Fibroblast of skin of scalp (primary cell): Measurements from ENCODE around the gene CCDC97.
A peak's percentile ranks its signal among the peaks of the same experiment; 100 is the strongest.

Source experiments
- DNase-seq: peaks from one replicate; pipeline ENCODE4 v3.0.0-alpha.2; 2013

CCDC97 gene

DNA sequence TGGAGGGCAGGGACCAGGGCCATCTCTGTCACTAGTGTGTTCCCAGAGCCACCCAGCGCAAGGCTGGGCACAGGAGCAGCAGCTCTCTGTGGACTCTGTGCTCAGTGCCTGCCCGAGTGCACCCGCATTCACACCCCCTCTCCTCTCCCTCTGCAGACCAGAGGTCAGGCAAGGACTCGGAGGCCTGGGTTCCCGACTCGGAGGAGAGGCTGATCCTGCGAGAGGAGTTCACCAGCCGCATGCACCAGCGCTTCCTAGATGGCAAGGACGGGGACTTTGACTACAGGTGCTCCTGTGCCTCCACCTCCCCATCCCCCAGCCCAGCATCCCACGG is 10.2 kb downstream of the CCDC97 start:
- DNase-seq = no peak

DNA sequence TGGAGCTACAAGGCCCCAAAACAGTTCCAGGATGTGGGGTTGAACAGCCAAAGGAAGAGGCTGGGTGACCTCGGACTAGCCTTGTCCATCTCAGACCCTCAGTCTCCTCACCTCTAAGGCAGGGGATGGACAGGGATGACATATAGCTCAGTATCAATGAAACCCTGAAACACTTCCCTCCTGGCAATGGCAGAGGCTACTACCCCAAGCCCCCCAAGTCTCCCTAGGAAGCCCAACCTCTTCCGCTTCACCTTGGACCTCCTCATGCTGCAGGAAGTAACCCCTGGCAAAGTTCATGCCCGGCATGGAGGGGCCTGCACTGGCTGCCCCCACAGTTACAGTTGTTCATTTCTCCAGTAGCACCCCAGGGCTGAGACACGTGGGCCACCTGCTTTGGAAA is 10.6 kb downstream of the CCDC97 start:
- DNase-seq = no peak

DNA sequence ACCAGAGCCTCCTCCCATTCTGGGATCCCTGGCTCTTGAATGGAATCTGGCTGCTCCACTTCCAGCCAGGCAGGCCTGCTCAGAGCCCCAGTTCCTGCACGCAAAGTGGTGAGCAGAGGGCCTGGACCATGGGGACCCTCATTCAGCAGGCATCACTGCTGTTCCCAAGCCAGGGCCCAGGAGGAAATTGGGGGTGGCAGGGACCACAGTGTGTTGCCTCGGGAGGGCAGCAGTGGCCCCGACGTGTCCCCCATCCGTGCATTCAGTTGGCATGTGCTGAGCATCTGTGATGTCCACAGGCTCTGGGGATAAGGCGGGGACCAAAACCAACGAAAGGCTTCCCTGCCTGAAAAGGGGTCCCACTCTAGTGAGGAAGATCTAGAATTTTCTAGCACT is 11.2 kb downstream of the CCDC97 start:
- DNase-seq = no peak

DNA sequence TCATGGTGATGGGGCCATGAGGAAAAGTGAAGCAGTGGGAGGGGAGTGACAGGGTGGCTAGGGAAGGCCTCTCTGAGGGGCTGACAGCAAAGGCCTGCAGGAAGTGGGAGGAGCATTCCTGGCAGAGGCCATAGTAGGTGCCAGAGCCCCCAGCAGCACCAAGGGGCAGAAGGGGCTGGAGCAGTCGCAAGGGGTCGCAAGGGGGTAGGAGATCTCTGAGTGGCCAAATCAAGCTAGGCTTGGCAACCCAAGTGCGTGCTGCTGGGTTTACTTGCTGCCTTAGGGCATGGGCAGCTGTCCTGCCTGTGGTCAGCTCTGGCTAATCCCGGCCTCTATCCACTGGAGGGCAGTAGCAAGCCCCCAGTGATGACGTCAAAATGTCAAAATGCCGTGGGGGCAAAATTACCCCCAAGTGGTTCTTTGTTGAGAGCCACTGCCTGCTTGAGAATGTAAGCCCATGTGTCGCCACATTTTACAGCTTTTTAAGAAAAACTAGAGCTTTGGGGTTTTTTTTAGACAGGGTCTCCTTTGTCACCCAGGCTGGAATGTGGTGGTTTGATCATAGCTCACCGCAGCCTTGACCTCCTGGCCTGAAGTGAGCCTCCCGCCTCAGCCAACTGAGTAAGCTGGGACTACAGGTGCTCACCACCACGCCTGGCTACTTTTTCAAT is 11.8 kb downstream of the CCDC97 start:
- peak; percentile 72 for DNase-seq

DNA sequence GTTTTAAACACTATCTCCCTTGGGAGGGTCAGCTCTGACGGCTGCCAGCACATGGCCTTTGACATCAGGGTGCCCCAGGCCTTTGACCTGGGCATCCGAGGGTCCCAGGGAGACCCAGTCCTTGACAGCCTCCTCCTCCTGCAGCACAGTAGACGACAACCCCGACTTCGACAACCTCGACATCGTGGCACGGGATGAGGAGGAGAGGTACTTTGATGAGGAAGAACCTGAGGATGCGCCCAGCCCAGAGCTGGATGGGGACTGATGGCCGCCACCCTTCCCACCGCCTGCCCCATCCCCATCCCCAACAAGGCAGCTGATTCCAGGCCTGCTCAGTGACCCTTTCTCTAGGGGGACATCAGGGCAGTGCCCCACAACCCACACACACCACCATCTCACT is 12.5 kb downstream of the CCDC97 start:
- DNase-seq = no peak

DNA sequence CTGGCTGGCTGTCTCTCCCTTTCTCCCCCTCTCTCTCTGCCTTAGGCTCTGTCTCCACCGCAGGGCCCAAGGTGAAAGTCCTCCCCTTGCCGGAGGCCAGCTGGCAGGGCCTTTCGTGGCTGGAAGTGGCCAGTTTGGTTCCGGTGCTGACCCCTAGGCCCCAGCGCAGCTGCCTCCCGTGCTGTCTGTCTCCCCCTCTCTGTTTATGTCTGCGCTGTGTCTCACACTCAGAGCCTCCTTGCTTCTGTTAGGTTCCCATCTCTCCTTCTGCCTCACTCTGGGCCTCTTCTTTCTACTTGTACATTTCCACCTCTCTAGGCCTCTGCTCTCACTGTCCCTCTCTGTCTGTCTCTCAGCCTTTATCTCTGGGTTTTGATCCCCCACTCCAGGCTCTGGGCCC is 13.1 kb downstream of the CCDC97 start:
- no peak for DNase-seq

DNA sequence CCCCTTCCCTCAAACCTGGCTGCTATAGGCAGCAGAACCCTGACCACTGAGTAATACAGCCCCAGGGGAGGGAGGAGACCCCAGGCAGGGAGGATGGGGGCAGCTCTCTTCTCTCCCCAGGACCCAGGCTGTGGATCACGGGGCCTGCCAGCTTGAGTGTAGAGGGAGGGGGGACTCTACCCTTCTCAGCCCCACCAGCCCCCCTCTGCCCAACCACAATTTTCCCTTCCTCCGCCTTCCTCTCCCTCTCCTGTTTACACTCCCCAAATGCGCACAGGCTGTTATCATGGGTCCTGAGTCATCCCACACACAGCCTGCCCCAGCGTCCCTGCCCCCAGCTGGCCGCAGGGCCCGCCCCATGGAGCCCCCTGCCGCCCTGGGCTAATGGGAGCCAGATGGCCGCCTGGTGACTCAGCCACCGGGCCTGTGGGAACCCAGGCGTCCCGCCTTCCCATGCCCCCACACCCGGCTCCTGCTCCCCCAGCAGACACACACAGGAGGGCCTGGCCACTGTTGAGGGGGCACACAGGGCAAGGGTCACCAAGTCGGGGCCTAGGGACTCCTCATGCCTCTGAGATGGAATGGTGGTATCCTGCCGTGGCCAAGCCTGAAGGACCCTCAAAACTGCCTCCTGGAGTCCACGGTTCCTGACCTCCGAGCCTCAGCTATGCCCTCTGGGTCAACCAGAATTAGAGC is 13.6 kb downstream of the CCDC97 start:
- DNase-seq = peak; percentile 99

DNA sequence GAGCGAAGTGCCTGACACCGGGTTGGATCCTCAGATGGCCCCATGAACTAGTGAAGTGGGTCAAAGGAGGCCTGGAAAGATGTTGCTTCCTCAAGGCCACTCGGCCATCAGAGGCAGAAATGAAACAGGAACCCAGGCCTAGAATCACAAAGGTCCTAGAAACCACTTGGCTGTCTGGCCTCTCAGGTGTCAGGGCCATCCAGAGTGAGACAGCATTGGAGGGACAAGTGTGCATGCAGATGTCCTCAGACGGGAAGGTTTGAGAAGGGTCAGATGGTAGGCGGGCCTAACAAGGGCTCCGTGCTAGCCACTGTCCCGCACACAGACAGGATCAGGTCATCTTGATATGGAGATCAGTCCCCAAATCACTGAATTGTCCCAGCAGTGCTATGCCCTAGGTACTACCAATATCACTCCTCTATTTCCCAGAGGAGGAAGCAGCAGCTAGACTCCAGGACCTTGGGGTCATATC is 14.3 kb downstream of the CCDC97 start:
- DNase-seq = no peak

DNA sequence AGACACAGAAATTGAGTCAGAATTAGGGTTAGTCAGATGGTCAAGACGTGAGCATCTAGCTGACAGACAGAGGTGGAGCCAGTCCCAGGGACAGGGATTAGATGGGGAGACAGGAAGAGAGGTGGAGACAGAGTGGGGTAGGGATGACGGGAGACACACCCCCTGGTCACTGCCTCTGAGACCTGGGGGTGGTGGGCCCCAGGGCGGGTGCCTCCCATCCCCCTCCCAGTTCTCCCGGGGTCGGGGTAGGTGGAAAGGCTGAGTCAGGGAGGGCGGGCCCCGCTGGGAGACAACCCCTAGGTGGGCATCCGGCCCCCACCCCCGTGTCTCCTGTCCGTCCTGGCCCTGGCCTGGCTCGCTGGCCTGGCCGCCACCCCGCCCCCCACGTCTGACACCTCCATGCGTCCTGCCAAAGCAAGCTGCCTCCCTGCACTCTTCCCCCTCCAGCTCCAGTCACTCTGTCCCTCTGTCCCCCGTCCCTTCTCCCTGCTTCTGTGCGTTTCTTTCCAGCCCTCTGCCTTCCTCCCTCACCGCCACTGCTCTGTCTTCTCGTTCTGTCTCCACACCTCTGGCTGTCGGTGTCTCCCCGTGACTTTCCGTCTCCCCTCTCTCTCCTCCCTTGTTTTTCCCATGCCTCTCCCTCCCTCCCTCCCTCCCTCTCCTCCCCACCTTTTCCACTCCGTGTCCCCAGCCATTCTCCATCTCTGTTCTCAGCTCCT is 15.1 kb downstream of the CCDC97 start:
- peak; percentile 87 for DNase-seq

DNA sequence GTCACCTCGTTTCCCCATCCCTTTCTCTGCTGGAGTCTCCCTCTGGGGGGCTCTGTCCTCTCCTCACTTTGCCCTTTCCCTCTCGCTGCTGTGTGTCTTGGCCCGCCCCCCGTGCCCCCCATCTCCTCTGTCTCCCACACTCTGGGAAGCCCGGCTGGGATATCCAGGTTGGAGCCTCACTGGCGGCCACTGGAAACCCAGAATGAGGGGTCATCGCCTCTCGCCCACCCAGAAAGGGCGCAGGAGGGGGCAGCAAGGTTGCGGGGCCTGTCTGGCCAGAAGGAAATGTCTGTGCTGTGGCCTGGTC is 15.6 kb downstream of the CCDC97 start:
- DNase-seq = no peak

DNA sequence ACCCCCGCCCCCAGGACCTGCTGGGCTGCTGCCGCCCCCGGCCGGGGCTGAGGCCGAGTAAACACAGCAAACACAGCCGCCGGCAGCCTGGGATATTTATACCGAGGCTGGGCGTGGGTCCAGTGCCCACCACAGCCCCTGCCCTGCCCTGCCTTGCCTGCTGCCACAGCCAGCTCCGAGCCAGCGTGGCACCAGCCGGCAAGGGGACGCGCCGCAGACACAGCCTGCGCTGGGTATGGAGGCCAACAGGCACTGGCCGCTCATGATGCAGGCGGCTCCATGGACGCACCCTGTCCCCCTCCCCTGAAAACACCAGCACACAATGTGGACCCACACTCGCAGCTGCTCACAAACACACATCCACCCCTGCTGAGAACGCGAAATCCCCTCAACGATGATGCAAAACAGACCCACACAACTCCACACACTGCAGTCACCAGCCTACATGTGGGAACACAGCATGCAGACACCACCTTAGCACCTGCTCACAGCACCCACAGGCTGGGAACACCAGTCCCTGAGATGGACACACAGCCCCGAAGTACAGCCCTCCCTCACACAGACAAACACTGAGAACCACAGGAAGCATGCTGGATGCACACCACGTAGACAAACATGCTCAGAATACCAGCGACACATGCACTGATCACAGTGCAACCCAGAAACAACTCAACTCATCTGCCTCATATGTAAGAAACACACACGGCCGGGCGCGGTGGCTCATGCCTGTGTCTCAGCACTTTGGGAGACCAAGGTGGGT is 16.2 kb downstream of the CCDC97 start:
- DNase-seq = peak; percentile 90

DNA sequence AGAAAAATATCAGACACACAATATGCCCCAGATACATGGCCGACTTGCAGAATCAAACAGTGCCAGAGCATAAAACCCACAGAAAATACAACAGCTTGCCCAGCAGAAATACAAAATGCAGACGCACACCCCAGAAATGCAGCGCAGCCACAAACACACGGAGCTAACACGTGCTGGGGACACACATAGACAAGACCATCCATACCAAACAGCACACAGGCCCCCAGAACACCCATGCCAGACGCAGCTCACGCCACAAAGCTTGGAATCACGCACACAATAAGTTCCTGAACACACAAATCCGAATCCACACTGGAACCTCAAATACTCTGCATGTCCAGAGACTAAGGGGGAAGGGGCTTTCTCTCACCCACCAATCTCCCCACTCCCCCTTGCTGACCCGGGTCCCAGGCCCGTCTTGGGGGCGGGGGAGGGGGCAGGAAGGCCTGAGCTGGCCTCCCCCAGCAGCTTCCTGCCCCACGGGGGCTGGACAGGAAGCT is 17.2 kb downstream of the CCDC97 start:
- no peak for DNase-seq

DNA sequence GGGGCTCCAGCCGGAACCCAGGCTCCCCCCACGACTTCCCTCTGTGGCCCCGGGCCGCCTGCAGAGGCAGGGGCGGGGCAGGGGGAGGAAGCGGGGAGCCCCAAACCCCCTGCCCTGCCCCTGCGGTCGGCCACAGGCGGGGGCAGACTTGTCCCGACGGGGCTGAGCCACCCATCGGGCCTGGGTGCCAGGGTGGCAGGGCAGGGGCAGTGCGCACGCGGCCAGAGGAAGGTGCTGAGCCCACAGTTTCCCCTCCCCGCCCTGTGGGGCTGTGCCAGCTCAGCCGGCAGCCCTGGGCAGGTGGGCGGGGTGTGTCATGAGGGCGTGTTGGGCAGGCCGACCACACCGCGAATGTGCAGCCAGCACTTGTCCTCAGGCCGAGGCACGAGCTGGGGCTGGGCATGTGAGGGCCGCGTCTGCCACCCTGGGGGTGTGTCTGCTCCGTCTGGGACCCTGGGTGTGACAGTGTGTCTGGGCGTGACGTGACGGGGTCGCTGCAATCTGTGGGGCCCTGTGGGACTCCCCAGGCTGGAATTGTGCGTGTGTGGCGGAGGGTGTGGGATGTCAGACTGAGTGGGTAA is 17.7 kb downstream of the CCDC97 start:
- no peak for DNase-seq

DNA sequence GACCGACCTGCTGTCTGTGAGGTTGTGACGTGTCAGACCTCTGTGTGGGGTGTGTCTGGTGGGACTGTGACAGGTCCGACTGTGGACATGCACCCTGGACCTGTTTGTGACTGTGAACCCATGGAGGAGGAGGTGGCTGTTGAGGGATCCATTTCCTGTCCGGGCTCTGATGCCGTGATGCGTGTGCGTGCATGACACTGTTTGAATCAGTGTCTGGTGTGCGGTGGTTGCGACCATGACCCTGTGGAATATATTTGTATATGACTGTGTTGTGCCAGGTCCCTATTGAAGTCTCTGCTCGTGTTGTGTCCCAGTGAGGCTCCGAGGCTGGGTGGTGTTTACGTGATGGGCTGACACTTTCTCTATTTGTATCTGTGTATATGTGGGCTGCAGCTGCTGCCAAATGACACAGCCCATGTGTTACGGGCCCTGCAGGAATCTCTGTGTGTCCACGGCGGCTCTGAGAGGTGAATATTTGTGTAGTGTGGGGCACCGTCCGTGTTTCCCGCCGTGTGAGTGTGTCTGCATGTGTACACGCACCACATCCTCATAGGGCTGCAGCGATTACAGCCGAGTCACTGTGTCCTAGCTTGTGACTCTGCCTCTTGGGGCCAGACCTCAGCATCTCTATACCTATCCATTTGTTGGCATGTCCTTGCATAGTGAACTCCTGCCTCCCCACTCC is 18.3 kb downstream of the CCDC97 start:
- no peak for DNase-seq

DNA sequence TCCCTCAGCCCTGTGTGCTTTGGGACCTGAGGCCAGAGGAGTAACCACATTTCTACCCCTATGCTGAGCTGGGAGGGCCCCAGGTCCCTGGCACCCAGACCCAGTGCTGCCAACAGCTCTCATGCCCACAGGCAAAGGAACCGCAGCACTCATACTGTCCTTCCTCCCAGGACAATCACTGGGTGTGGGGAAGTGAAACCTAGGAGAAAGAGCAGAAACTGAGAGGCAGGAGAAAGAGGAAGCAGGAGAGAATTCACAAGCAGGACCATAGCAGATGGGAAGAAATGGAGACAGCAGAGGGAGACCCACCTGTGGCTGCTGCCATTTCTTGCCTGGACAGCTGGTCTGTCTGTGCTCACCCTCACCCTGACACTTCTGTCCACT is 18.9 kb downstream of the CCDC97 start:
- DNase-seq = no peak

DNA sequence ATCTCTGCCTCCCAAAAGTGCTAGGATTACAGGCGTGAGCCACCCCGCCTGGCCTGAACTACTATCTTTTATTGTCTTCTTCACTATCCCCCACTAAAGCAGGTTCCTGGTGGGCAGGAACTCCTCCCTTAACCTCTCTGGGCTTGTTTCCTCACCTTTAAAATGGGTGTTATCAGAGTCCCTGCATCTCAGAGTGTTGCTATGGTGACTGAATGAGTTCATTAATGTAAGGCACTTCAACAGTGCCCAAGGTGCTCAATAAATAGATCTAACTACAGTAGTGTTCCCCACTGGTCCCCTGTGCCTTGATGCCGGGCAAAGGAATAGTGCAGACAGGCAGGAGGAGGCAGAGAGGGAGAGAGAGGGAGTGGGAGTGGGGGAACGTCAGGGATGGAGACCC is 20.5 kb downstream of the CCDC97 start:
- DNase-seq = no peak

DNA sequence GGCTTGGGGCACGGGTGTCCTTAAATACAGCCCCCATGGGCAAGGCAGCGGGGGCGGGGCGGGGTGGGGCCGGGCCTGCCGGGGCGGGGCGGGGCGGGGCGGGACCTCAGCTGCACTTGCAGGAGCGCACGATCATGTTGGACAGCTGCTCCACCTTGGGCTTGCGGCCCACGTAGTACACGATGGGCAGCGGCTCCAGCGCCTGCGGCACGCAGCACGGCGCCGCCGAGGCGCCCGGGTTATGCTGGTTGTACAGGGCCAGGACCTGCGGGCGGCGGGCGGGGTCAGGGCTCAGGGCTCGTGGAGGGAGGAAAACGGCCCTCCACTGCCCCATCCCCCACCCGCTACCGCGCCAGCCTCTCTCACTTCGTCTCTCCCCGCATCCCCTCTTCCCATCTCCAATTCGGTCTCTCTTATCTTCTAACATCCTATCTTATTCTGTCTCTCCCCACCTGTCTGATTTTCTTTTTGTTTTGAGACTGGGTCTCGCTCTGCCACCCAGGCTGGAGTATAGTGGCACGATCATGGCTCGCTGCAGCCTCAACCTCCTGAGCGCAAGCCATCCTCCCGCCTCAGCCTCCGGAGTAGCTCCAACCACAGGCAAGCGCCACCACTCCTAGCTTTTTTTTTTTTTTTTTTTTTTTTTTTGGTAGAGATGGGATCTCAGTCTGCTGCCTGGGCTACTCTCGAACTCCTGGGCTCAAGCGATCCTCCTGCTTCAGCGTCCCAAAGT is 21.1 kb downstream of the CCDC97 start:
- DNase-seq = no peak

DNA sequence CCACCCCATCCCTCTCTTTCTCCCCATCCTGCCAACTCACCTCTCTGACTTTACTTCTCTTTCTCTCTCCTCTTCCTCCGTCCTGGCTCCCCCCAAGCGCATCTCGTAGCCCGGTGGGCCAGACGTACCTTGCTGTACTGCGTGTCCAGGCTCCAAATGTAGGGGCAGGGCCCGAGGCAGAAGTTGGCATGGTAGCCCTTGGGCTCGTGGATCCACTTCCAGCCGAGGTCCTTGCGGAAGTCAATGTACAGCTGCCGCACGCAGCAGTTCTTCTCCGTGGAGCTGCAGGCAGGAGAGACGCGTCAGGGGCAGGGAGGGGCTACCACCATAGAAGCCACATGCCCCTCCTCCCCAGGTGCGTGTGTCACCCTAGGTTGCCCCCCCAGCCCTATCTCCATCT is 22.0 kb downstream of the CCDC97 start:
- no peak for DNase-seq

DNA sequence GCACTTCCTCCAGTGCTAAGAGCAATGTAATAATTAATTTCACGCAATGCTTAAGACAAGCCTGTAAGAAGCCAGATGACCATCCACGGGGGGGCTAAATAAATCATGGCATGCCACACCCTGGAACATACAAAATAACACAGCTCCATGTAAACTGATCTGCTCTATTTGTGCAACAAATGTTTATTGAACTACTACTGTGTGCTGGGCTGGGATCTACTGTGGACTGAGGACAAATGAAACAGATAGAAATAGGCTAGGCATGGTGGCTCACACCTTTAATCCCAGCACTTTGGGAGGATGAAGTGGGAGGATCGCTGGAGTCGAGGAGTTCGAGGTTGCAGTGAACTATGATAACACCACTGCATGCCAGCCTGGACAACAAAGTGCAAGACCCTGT is 22.5 kb downstream of the CCDC97 start:
- no peak for DNase-seq

DNA sequence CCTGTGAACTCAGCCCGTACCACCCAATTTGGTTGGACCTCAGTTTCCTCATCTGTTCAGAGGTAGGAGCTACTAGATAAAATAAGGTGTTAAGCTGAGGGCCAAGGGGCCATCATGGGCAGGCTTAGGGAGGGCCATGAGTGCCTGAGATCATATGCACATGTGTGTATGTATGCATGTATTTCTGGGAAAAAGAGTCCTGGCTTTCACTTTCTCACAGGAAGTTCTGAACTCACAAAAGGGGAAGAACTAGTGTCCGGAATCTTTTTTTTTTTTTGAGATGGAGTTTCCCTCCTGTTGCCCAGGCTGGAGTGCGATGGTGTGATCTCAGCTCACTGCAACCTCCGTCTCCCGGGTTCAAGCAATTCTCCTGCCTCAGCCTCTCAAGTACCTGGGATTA is 24.8 kb downstream of the CCDC97 start:
- DNase-seq = no peak

DNA sequence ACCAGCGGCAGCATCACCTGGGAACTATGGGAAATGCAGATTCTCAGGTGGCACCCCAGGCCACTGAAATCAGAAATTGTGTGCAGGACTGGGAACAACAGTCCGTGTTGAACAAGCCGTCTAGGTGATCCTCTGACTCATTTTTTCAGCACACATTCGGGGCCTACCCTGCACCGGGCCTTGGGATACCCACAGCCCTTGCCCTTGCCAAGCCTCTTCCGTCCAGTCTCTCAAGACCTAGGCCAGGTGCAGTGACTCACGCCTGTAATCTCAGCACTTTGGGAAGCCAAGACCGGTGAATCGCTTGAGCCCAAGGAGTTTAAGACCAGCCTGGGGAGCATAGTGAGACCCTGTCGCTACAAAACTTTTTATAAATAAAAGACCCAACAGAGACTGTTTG is 25.5 kb downstream of the CCDC97 start:
- DNase-seq = no peak

DNA sequence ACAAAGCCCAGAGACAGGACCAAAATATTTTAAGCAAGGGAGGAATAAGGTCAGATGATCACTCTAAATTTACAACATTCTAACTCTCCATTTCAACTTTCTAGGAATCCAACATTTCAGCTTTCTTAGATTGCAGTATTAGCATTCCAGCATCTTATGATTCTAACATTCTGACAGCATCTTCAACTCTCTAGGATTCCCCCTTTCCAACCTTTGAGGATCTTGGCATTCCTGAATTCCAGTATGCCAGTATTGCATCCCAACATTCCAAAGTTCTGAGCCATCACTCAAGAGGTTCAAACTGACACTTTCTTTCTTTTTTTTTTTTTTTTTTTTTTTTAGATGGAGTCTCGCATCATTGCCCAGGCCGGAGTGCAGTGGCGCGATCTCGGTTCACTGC is 30.0 kb downstream of the CCDC97 start:
- peak; percentile 91 for DNase-seq
